SHP77 treated with DMSO at 0.1 percent for 48 hours (cell line): ENCODE results near the gene ENTPD7.
"Not testable (repeated sequence)": the region's sequence is repeated elsewhere in the genome, so short reads cannot be mapped to it uniquely, and the experiment has no call there.

Experiments
- DNase-seq: peaks from one replicate; lab custom pipeline; 2025; lab: John Stamatoyannopoulos, UW

ENTPD7 gene, protein sequence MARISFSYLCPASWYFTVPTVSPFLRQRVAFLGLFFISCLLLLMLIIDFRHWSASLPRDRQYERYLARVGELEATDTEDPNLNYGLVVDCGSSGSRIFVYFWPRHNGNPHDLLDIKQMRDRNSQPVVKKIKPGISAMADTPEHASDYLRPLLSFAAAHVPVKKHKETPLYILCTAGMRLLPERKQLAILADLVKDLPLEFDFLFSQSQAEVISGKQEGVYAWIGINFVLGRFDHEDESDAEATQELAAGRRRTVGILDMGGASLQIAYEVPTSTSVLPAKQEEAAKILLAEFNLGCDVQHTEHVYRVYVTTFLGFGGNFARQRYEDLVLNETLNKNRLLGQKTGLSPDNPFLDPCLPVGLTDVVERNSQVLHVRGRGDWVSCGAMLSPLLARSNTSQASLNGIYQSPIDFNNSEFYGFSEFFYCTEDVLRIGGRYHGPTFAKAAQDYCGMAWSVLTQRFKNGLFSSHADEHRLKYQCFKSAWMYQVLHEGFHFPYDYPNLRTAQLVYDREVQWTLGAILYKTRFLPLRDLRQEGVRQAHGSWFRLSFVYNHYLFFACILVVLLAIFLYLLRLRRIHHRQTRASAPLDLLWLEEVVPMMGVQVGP

DNA sequence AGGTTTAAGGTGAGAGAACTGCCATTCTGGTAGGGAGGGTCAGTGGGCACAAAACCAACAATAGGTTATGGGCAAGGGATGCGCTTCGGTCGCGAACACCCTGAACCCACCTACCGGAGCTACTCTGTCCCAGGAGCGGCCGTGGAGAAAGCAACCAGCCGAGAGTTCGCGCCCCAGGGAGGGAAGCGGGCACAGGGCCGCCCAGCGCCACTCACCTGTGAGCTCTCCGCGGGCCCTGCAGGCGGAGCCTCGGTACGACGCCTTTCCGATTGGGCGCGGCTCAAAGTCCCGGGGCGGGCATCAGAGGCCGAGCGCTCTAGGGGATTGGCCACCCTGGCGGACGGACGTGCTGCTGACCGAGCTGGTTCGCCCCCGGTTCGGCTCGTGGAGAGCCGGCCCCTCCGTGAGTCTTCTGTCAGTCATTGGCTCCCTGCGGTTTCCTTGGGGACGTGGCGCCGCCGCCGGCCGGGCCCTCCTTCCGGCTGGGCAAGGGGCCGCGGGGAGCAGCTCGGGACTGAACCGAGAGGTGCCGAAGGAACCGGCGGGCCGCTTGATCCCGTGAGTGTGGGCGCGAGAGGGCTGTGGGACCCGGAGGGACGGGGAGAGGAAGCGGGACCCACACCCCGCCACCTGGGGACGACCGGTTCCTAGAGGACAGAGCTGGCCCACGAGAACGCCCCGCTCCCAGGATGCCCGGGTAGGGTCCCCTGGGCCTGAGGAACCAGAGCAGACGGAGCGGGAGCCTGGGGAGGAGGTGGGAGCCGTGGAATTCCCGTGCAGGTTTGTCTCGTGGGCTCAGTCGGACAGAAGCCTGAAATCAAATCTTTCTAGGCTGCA lies at the start of gene ENTPD7:
TSS of gene ENTPD7 (plus strand) at position 479 of the 837 bp plus-strand sequence. CDS start 448 bp downstream, outside the sequence.
- peak; percentile 85 for DNase-seq

DNA sequence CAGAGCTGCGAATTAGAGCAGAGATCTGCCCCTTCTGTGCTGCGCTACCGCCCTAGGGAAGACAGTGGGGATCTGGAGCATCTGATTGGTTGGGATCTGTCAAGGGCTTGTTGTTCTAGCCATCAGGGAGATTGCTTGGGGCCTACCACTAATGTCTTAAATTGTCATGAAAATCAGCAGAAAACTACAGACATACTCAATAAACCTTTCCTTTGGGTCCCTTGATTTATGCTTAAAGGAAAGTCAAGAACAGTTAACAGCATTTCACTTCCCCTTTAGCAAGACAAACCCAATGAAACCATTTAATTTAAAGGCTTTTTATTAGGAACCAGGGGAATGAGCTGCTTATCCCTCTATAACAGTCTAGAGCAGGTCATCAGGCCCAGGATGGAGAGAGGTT lies 49.1 kb upstream of the ENTPD7 start:
- DNase-seq, result no peak

DNA sequence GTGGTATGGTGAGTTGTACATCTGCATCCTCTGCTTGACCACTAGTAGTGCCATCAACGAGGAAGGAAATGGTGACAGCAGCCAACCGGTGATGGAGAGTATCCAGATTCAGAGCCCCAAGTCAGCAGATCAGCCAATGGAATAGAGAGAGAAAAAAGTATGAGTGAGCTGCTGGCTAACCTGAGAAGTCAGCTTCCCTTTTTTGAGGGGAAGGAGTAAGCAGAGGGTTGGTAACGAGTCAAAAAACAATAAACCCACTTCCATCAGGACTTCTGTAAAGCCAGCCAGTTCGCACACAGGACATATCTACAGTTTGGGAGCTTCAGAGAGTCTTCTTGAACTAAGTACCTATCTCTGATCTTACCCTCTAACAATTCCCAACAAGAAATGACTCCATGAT lies 48.0 kb upstream of the ENTPD7 start:
- no peak for DNase-seq

DNA sequence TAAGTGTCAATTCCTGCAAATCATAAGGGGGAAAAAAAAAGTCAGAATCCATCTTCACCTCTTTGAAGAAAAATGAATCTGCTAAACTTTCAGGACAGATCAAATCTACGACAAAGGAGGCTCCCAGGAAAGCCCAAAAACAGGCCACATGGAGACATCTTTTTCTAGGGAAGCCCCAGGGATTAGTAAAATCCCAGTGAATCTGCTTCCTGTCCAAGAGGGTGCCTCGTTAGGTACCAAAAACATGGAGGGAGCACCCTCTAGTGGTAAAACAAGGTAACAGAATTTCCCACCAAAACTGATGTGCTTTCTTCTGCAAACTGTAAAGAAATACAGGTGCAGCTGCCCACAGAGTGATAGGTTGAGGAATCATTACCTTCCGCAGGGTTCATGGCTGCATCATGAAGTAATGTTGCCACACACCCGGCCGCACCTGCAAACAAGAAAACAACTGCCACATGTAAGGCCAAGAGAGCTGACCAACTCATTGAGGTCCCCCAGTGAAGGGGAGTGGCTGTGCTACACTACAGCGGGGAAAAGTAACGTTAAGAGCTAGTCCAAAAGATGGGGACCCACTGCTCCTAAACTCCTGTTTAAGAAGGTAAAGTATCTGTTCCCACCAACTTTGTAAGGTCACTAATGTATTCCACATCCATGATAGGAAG lies 47.0 kb upstream of the ENTPD7 start:
- peak; percentile 18 for DNase-seq

DNA sequence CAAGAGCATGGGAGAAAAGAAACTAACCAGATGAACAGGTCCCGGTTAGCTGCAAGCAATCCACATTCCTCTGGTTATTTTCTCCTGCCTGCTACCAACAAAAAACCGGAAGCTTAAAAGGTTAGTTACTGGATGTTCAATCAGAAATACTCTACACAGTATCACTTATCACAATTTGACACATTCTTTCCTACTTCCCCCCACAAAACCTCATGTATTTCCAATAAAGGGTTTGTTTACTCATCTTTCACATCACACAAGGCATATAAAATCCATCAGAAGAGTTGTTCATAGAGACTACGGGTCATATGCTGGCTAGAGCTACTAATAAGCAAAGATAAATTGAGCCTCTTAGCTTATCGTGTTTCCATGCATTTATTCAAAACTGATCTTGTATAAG lies 43.9 kb upstream of the ENTPD7 start:
- no peak for DNase-seq

DNA sequence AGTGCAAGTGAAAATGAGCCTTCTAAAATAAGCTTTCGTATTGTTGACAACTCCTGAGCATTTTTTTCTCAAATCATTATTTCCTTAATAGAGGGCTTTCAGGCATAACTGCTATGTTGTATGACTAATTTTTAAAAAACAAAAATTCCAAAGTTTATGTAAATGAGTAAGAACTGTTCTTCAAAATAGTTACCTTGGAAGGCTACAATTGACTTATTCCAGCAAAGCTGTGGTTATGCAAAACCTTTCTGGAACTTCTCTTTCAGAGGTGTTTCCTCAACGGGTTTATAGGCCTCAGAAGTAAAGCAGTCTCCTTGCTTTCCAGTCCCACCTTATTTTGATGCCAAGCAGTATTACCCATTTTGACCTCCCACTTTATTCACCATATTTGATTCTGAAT lies 41.6 kb upstream of the ENTPD7 start:
- no peak for DNase-seq

DNA sequence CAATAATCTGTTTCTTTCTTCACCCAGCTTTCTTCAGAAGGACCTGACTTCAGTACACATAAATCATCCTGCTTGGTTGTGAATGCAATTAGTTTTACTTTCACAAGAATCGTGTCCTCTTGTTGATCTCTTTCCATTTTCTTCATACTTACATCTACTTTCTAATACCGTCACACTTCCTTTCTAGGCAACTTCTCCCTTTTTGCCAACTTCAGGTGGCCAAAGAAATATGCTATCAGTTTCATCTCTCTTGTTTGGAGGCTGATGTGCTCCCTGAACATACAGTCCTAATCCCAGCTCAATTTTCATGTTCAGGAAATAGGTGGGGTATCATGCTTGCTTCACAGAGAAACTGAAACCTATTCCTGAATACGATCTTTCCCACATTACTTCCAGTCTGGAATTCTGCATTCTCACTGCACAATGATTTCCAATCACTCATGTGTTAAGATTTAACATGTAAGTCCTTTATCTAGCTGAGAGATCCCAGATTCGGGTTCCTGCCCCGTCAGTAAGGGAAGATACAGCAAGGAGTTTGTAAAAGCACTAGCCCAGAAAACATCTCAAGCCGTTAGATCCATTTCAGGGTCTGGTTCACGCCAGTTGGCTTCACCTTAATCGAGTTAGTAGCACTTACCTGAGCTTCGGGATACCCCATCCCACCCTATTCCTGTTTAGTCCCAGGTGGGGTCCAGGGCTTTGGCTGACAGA lies 40.1 kb upstream of the ENTPD7 start:
- DNase-seq, result no peak

DNA sequence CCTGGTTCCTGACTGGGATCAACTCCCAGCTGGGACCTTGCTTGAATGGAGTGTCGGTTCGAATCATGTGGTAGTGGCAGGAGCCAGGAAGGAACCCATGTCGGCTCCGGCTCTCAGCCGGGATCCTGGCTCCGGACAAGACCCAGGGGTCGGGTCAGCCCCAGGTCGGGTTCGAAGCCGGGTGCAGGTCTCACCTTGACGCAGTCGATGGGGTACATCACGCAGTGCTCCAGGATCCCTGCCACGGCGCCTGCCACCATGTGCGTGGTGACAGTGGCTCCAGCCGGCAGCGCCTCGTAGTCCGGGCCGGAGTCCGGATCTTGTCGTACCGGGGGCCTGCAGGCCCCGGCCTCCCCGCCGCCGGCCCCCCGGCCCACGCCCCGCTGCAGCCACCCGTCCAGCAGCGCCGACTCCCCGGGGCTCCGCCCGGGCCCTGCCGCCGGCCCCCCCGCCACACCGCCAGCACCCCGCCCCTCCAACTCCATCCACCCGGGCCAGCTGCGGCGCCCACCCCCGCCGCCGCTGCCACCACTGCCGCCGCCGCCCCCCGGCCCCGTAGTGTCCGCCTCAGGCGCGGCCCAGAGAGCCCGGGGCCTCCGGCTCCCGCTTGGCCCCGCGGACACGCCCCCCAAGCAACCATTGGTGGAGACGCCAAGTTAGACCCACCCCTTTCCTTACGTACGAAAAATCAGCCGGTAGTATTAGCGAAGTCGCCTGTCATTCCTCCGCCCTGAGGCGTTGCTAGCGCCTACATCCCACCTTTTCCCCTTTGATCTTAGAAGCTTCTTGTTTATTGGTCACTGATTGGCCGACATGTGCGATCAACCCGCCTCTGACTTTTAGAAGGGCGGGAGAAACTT lies 39.2 kb upstream of the ENTPD7 start, which contains the start of gene SLC25A28:
TSS of gene SLC25A28 (minus strand) at position 589 of the 860 bp plus-strand sequence. CDS start at position 485, 104 bp downstream.
- peak; percentile 99 for DNase-seq

DNA sequence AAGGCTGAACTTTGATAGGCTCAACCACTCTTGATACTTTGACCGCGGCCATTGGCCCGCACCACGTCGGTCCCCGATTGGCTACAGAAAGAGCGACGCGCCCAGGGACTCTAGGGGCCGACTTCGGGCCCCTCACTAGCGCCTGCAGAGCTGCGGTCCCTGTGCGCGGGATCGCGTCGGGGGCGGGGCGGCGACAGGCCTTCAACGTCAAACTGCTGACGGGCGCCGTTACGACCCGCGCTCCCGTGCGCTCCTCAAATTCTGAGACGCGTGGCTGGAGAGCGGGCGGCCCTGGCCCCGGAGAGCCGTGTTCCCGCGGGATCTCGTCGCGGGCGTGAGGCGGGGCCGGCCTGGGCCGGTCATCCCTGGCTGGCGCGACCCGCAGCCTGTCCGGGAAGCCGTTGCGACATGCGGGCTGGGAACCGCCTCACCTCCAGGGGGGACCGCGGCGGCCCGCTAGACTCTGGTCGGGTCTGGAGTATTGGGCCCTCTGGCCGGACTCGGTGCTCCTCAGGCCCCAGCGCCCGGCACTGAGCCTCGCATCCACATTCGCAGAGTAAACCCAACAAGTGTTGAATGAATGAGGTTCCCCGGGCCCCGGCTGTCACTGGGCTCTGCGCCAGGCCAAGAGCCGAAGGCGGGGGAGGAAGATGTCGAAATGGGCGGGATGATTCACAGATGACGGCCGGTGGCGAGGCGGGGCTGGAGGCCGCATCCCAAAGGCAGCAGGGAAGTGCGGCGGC lies 38.4 kb upstream of the ENTPD7 start:
- peak; percentile 64 for DNase-seq

DNA sequence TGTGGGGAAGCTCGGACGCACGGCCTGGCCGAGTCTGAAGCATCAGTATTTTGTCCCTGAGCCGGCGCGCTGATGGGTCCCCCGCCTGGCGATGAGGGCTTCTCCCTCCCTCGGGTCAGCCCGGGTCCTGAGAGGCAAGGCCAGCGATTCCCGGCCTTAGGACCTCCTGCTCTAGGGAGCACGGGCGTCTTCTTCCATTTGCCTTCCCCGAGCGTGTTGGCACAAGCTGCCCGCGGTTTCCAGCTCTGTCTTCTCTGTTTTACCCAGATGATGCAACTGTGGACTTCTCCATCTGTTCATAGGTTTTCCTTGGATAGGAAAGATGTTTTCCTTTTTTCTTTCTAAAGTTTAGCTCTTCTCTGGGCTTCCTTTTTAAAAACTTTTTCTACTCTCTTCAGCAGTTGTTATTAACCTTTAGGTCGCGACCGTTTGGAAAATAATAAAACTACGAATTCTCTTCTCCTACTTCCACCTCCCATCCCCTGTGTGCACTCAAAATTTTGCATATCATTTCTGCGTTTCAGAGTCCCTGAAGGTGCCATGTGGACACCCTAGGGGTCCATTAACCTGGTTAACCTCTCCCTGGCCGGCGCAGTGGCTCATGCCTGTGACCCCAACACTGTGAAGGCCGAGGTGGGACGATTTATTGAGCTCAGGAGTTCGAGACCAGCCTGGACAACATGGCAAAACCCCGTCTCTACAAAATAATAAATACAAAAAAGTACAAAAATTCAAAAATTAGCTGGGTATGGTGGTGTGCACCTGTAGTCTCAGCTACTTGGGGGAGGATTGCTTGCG lies 37.7 kb upstream of the ENTPD7 start:
- DNase-seq, result peak; percentile 33

DNA sequence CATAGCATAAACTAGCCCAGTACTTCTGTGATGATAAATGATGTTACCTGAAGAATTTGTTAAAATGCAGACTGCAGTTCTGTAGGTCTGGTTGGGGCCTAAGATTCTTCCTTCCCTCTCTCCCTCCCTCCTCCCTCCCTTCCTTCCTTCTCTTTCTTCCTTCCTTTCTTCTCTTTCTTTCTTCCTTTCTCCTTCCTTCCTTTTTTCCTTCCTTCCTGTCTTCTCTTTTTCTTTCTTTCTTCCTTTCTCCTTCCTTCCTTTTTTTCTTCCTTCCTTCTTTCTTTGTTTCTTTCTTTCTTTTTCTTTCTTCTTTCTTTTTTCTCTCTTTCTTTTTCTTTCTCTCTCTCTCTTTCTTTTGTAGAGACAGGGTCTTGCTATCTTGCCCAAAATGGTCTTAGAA lies 35.4 kb upstream of the ENTPD7 start:
- no peak for DNase-seq

DNA sequence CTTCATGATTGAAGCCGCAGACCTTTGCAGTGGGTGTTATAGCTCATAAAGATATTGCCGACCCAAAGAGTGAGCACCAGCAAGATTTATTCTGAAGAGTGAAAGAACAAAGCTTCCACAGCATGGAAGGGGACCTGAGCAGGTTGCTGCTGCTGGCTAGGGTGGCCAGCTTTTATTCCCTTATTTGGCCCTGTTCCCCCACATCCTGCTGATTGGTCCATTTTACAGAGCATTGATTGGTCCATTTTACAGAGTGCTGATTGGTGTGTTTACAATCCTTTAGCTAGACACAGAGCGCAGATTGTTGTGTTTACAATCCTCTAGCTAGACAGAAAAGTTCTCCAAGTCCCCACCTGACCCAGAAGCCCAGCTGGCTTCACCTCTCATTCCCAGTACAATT lies 34.2 kb upstream of the ENTPD7 start:
- not testable (repeated sequence) for DNase-seq

DNA sequence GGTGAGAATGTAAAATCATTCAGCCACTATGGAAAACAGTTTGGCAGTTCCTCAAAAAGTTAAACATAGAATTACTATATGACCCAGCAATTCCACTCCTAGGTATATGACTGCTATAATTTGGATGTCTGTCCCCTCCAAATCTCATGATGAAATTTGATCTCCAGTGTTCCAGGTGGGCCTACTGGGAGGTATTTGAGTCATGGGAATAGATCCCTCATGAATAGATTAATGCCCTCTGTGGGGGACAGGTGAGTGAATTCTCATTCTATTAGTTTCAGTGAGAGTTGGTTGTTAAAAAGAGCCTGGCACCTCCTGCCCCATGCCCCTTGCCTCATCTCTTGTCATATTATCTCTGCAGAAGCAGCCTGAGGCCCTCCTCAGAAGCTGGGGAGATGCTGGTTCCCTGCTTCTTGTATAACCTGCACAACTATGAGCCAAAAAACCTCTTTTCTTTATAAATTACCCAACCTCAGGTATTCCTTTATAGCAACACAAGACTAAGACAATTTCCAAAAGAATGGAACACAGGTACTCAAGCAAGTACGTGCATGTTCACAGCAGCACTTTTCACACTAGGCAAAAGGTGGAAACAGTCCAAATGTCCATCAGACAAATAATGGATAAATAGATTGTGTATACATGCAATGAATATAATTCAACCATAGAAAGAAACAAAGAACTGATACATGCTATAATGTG lies 30.2 kb upstream of the ENTPD7 start:
- DNase-seq, result no peak

DNA sequence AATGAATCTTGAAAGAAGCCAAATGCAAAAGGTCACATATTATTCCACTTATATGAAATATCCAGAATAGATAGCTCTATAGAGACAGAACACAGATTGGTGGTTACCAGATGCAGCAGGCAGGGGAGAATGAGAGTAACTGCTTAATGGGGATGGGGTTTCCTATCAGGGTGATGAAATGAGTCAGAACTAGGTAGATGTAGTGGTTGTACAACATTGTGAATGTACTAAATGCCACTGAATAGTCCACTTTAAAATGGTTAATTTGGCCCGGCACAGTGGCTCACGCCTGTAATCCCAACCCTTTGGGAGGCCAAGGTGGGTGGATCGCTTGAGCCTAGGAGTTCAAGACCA lies 29.7 kb upstream of the ENTPD7 start:
- DNase-seq, result no peak

DNA sequence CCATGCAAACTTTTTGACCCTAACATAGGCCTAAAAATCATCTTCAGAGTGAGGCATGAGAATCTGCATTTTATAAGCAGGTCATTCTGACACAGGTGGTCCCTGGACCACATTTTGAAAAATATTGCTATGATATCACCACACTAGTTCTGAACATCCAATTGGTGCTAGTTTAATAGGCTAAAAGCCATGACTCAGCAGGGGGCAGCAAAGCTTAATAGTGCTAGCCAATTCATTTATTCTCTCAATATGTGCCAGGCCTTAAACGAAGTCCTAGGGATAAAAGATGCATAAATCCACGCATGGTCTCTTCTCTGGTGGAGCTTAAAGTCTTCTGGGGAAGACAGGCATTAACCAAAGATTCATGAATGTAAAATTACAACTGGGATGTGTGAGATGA lies 28.9 kb upstream of the ENTPD7 start:
- no peak for DNase-seq

DNA sequence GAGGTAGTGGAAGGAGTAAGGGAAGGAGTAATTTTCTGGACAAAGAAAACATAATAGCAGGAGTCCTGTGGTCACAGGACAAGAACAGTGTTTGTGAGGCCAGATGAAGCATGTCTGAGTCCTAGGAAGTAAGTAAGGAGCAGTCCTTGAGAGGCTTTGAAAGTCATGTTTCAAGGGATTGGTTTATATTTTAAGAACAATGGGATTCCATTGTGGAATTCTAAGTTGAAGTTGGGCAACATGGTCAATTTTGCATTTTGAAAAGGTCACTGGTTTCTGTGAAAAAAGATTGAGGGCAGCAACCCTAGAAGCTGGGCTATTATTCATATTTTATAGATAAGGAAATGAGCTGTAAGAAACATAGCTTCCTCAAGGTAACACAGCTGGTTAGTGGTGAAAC lies 28.3 kb upstream of the ENTPD7 start:
- DNase-seq, result no peak

DNA sequence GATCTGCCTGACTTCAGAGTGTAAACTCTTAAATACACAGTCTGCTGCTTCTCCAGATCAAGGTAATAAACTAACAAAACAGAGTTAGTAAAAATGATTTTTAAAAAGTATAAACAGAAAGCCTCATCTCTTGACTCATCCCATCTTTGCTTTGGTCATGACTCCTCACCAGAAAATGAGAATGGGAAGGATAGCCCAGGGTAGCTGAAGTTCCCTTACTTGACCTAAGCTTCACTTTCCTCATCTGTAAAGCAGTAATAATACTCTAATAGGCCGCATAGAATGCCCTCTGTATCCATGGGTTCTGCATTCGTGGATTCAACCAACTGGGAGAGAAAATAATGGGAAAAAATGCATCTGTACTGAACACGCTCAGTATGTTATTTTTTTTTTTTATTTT lies 27.8 kb upstream of the ENTPD7 start:
- no peak for DNase-seq

DNA sequence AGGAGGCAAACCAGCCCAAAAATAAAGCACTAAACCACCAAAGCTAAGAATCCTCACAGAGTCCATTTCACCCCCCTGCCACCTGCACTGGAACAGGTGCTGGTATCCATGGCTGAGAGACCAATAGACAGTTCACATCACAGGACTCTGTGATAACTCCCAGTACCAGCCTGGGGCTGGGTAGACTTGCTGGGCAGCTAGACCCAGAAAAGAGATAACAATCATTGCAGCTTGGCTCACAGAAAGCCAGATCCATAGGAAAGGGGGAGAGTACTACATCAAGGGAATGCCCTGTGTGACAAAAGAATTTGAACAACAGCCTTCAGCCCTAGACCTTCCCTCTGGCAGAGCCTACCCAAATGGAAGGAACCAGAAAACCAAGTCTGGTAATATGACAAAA lies 25.5 kb upstream of the ENTPD7 start:
- no peak for DNase-seq
